ENCODE results near the gene ARL14EP. TPM values are rescaled to one million over a fixed set of nuclear protein-coding genes. Genes with fewer than 3 reads are reported as not detected.

ARL14EP gene
- 10 to 100 TPM; 28.2 to 43.5 (median 32.3) TPM for total RNA-seq
- 10 to 100 TPM; 10.1 to 14.7 TPM for polyA plus RNA-seq
- long read RNA-seq, donor 1, transcript ARL14EP-201 (4 exons, 2,430 nt): major isoform, 68 of 73 reads
- long read RNA-seq, donor 1, partial matches to known transcripts: 1 of 73 reads
- long read RNA-seq, donor 1, other reads (novel, unspliced or antisense): 2 of 73 reads
- long read RNA-seq, donor 2, transcript ARL14EP-201 (4 exons, 2,430 nt): major isoform, 60 of 72 reads
- long read RNA-seq, donor 2, partial matches to known transcripts: 4 of 72 reads
- long read RNA-seq, donor 2, other reads (novel, unspliced or antisense): 5 of 72 reads
- long read RNA-seq, donor 3, transcript ARL14EP-201 (4 exons, 2,430 nt): major isoform, 70 of 77 reads
- long read RNA-seq, donor 3, partial matches to known transcripts: 5 of 77 reads
- long read RNA-seq, donor 3, other reads (novel, unspliced or antisense): 1 of 77 reads

DNA sequence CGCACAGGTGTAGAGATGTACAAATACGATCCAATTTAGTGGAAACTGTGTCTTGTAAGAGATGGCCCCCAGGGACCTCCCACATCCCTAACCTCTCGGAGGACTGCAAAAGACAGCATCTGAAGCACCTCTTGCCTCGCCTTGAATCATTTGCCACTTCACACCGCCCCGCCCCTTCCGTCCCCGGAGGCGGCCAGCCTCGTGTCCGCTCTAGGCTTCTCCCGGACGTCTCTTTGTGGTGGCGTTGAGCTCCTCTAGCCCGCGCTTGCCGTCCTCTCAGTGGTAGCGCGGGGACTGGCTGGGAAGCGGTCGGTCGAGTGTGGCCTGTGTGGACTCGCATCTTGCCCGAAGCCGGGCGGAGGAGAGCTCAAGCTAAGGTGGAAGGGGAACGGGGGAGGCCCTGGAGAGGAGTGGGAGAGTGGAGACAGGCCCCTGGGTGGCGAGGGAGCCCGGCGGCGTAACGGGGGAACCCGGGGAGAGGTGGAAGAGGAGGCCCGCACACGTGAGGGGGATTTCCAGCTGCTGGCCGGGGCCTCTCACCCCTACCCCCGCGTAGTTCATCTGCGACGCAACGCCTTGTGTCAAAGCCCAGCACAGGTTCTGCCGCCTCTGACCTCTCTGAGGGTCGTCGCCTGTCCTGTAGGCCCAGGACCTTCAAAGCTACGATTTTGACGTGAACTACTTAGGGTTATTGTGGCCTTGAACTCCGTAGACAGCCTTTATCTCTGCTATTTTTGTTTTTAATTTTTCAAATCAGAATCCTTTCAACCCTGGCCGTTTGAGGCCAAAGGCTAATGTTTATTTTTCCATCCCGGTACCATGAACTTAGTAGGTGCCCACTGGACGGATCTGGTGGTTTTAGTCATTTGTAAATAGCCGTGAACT lies at the start of gene ARL14EP:
Gene ARL14EP, plus strand, starts transcription at position 279 of the 885 bp plus-strand sequence. CDS start 7,845 bp downstream, outside the sequence.
- Histone ChIP-seq H3K9me3 (no peaks in the 10 kb centered on the region), H3K4me3 (peak within 1 kb of the TSS; percentile 56 to 85 (median 72)), H3K27ac (peak within 1 kb of the TSS in 9 of 10 donors; percentile 78 to 96 (median 89)), H3K27me3 (peaks cover 0 to 15% (median 0%) of the 10 kb centered on the region in 7 donors), H3K4me1 (peaks cover 3 to 45% (median 37%) of the 10 kb centered on the region in 9 donors), H3K36me3 (peaks cover 0 to 4% (median 0%) of the 10 kb centered on the region in 9 donors)
- intact Hi-C loops (cut with DNase I): loop anchor here in 4 of 10 donors (5.0 to 10.0 kb wide), 3 partner anchors 188 to 888 kb away; no protein-coding TSS in a partner anchor
- ATAC-seq (peak; percentile 99 to 100 (median 100)), DNase-seq (peak; percentile 91 to 92)
- WGBS, 2 donors: 1% methylated on average over 51 of the region's 51 CpGs
- TF ChIP-seq, protein P1, sequence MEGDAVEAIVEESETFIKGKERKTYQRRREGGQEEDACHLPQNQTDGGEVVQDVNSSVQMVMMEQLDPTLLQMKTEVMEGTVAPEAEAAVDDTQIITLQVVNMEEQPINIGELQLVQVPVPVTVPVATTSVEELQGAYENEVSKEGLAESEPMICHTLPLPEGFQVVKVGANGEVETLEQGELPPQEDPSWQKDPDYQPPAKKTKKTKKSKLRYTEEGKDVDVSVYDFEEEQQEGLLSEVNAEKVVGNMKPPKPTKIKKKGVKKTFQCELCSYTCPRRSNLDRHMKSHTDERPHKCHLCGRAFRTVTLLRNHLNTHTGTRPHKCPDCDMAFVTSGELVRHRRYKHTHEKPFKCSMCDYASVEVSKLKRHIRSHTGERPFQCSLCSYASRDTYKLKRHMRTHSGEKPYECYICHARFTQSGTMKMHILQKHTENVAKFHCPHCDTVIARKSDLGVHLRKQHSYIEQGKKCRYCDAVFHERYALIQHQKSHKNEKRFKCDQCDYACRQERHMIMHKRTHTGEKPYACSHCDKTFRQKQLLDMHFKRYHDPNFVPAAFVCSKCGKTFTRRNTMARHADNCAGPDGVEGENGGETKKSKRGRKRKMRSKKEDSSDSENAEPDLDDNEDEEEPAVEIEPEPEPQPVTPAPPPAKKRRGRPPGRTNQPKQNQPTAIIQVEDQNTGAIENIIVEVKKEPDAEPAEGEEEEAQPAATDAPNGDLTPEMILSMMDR (IDR thresholded peaks at IDR 0.05): peak in 1 of 9 donors; percentile 15

DNA sequence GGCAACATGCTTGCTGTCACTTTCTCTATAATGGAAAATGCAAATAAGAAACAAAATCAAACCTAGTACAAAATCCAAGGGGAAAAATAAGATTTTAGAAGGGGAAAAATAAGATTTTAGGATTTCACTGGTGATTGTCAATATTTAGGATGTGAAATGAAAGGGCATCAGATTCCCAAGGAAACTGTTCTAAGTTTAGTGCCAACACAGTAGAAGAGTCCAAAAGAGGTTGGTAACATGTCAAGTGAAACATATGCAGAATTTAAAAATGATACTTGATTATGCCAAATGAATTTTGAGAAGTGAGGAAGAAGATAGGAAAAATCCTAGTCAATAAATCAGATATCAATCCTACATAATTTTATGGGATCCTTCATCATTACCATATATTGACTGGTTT lies 45.7 kb upstream of the ARL14EP start:
- no peaks in the 10 kb centered on the region for H3K4me1 ChIP-seq
- H3K9me3 ChIP-seq: no peaks in the 10 kb centered on the region
- no peaks in the 10 kb centered on the region for H3K36me3 ChIP-seq
- H3K27ac ChIP-seq: no peak overlapping the region
- DNase-seq: no peak
- no peak overlapping the region for H3K4me3 ChIP-seq
- intact Hi-C loops (cut with DNase I): no loop called here
- TF ChIP-seq, protein P1 (IDR thresholded peaks at IDR 0.05): no peak
- ATAC-seq: no peak
- H3K27me3 ChIP-seq: no peaks in the 10 kb centered on the region

DNA sequence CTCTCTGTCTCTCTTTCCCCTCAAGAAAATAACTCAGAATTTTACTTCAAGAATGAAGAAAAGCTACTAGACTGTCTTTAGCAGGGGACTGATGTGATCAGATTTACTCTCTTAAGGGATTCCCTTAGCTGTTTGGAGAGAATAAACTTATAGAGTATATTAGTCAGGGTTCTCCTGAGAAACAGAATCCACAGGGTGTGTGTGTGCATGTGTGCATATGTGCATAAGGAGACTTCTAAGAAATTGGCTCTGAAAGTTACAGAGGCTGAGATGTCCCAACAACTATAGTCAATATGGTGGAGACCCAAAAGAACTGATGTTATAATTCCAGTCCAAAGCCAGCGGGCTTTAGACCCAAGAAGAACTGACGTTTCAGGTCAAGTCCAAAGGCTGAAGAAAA lies 43.1 kb upstream of the ARL14EP start:
- WGBS, 2 donors: 76 to 81% methylated on average over 2 of the region's 2 CpGs

More for the DNA sequence above, 43.1 kb upstream of the ARL14EP start:
- no peak overlapping the region for H3K27ac ChIP-seq
- H3K4me3 ChIP-seq: no peak overlapping the region
- H3K36me3 ChIP-seq: no peaks in the 10 kb centered on the region
- H3K9me3 ChIP-seq: no peaks in the 10 kb centered on the region
- DNase-seq (no peak), ATAC-seq (no peak)
- no peaks in the 10 kb centered on the region for H3K27me3 ChIP-seq
- TF ChIP-seq, protein P1 (IDR thresholded peaks at IDR 0.05): no peak
- intact Hi-C loops (cut with DNase I): no loop called here
- H3K4me1 ChIP-seq: no peaks in the 10 kb centered on the region
